ENCODE measurements around the gene HLCS. TPM values are rescaled to one million over a fixed set of nuclear protein-coding genes. Genes with fewer than 3 reads are reported as not detected.

The HLCS gene
- total and polyA plus RNA-seq, 7 donors = 3.0 to 26.0 (median 12.5) TPM

- no peaks in the 10 kb centered on the region for H3K9me3 ChIP-seq
- 84 to 92% methylated on average over 6 of the region's 6 CpGs for WGBS, 2 donors
- peaks cover 0 to 9% (median 2%) of the 10 kb centered on the region in 4 donors for H3K36me3 ChIP-seq
- TF ChIP-seq POLR2A (IDR thresholded peaks at IDR 0.05) = no peak
- no peak for TF ChIP-seq CTCF (IDR thresholded peaks at IDR 0.05)
- no peak for TF ChIP-seq EP300 (IDR thresholded peaks at IDR 0.05)
- no peak for TF ChIP-seq POLR2AphosphoS5 (IDR thresholded peaks at IDR 0.05)
- DNase-seq = no peak
- no peaks in the 10 kb centered on the region for H3K27me3 ChIP-seq
- peaks cover 0 to 6% (median 3%) of the 10 kb centered on the region in 4 donors for H3K4me1 ChIP-seq
- H3K4me3 ChIP-seq = no peak overlapping the region
- intact Hi-C loops (cut with DNase I) = no loop called here
- H3K27ac ChIP-seq = no peak overlapping the region
Observed at GRCh38 chr21:36766511-36766910, 200.0 kb downstream of the HLCS start.

GRCh38 chr21:36765229-36765628 is 201.2 kb downstream of the HLCS start:
- Histone ChIP-seq H3K9me3 (no peaks in the 10 kb centered on the region), H3K27me3 (no peaks in the 10 kb centered on the region), H3K36me3 (peaks cover 0 to 9% (median 2%) of the 10 kb centered on the region in 4 donors), H3K27ac (no peak overlapping the region), H3K4me3 (no peak overlapping the region), H3K4me1 (peaks cover 0 to 6% (median 3%) of the 10 kb centered on the region in 4 donors)
- DNase-seq = no peak
- intact Hi-C loops (cut with DNase I) = no loop called here
- TF ChIP-seq POLR2AphosphoS5 (IDR thresholded peaks at IDR 0.05) (no peak), CTCF (IDR thresholded peaks at IDR 0.05) (no peak), EP300 (IDR thresholded peaks at IDR 0.05) (no peak), POLR2A (IDR thresholded peaks at IDR 0.05) (no peak)
- 91 to 94% methylated on average over 4 of the region's 4 CpGs for WGBS, 2 donors

- DNase-seq = no peak
- no peaks in the 10 kb centered on the region for H3K9me3 ChIP-seq
- H3K36me3 ChIP-seq = peaks cover 0 to 13% (median 6%) of the 10 kb centered on the region in 4 donors
- intact Hi-C loops (cut with DNase I) = no loop called here
- no peak for TF ChIP-seq EP300 (IDR thresholded peaks at IDR 0.05)
- no peak overlapping the region for H3K4me3 ChIP-seq
- H3K4me1 ChIP-seq = no peaks in the 10 kb centered on the region
- H3K27me3 ChIP-seq = no peaks in the 10 kb centered on the region
- H3K27ac ChIP-seq = no peak overlapping the region
- 91 to 96% methylated on average over 6 of the region's 6 CpGs for WGBS, 2 donors
Observed at GRCh38 chr21:36763305-36763704, 203.2 kb downstream of the HLCS start.

- H3K9me3 ChIP-seq = no peaks in the 10 kb centered on the region
- peaks cover 0 to 13% (median 6%) of the 10 kb centered on the region in 4 donors for H3K36me3 ChIP-seq
- TF ChIP-seq EP300 (IDR thresholded peaks at IDR 0.05) (no peak), POLR2A (IDR thresholded peaks at IDR 0.05) (no peak)
- no peak for DNase-seq
- no peaks in the 10 kb centered on the region for H3K4me1 ChIP-seq
- no peak overlapping the region for H3K27ac ChIP-seq
- H3K27me3 ChIP-seq = no peaks in the 10 kb centered on the region
- WGBS, 2 donors = 92 to 96% methylated on average over 9 of the region's 9 CpGs
- no peak overlapping the region for H3K4me3 ChIP-seq
- intact Hi-C loops (cut with DNase I) = no loop called here
Observed at GRCh38 chr21:36762642-36763041, 203.8 kb downstream of the HLCS start.

- TF ChIP-seq CTCF (IDR thresholded peaks at IDR 0.05) = no peak
- TF ChIP-seq POLR2AphosphoS5 (IDR thresholded peaks at IDR 0.05) = no peak
- no peak for TF ChIP-seq POLR2A (IDR thresholded peaks at IDR 0.05)
- no peak for TF ChIP-seq EP300 (IDR thresholded peaks at IDR 0.05)
- Histone ChIP-seq H3K9me3 (no peaks in the 10 kb centered on the region), H3K4me1 (no peaks in the 10 kb centered on the region), H3K27me3 (no peaks in the 10 kb centered on the region), H3K4me3 (no peak overlapping the region), H3K27ac (no peak overlapping the region), H3K36me3 (peaks cover 0 to 13% (median 6%) of the 10 kb centered on the region in 4 donors)
- 87 to 95% methylated on average over 11 of the region's 11 CpGs for WGBS, 2 donors
- intact Hi-C loops (cut with DNase I) = no loop called here
- DNase-seq = no peak
Observed at GRCh38 chr21:36761685-36762084, 204.8 kb downstream of the HLCS start.

Measured in sigmoid colon (tissue), 7 donors.